NT2/D1 (cell line): ENCODE measurements around the gene NLGN1.

Source experiments
- SUZ12 ChIP-seq: IDR thresholded peaks from 2 replicates; pipeline ENCODE4 v1.6.1; 2011; ENCODE audit not compliant: insufficient read length, insufficient read depth; ENCODE audit errors: extremely low read depth
- YY1 ChIP-seq: IDR thresholded peaks from 2 replicates; pipeline ENCODE4 v1.6.1; 2011; ENCODE audit not compliant: insufficient read length, insufficient read depth
- ZNF274 ChIP-seq: IDR thresholded peaks from 2 replicates; pipeline ENCODE4 v1.6.1; 2011; ENCODE audit warnings: mild to moderate bottlenecking, low read depth, low read length

DNA sequence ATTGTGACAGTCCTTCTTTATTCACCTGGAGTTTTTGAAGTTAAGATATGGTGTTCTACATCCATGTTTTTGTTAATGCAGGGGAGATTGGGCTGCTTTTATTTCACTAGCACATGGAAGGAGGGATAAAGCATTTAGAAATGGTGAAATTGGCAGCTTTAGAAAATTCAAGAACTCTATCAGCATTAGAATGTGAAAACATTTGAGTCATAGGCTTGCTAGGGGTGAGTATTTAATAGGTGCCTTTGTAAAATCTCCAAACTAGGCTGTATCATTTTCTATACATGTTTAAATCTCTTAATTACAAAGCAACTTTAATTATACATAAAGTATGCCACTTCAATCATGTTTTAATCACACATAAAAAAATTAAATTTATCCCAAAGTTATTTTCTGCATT lies 12.9 kb downstream of the NLGN1 start:
- TF ChIP-seq YY1: no peak
- no peak for TF ChIP-seq ZNF274
- no peak for TF ChIP-seq SUZ12
